ENCODE measurements around the gene CRACR2B.

DNA sequence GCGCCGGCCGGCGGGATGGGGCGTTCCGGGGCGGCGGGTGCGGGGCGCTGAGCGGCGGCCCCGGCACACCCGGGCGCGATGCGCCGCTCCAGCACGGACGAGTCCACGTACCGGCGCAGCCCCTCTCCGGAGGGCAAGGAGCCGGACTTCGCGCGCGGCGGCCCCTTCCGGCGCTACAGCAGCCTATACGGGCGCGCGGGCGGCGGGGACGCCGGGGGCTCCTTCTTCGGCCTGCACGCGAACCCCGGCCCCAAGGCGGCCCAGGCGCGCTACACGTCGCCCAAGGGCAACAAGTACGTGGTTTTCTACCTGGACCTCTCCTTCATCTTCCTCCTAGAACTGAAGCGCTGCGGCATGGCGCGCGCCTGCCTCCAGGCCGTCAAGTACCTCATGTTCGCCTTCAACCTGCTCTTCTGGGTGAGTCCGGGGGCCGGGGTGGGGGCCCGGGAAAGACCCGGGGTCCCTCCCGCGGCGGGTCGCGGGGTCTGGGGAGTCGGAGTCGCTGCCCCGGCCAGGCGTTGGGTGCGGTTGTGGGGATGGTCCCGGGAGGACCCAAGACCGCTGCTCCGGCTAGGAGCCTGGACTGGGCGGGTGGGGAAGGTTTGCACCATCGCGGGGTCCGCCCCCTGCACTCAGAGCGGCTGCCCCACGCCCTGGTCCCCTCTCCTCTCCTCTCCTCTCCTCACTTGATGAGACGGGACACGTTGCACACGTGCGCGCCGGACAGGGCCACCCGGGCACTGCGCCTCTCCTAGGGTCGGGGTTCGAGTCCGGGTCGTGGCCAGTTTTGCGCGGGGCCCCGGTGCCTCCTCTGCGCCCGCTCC lies 22.4 kb downstream of the CRACR2B start:
- TF ChIP-seq, protein P1, sequence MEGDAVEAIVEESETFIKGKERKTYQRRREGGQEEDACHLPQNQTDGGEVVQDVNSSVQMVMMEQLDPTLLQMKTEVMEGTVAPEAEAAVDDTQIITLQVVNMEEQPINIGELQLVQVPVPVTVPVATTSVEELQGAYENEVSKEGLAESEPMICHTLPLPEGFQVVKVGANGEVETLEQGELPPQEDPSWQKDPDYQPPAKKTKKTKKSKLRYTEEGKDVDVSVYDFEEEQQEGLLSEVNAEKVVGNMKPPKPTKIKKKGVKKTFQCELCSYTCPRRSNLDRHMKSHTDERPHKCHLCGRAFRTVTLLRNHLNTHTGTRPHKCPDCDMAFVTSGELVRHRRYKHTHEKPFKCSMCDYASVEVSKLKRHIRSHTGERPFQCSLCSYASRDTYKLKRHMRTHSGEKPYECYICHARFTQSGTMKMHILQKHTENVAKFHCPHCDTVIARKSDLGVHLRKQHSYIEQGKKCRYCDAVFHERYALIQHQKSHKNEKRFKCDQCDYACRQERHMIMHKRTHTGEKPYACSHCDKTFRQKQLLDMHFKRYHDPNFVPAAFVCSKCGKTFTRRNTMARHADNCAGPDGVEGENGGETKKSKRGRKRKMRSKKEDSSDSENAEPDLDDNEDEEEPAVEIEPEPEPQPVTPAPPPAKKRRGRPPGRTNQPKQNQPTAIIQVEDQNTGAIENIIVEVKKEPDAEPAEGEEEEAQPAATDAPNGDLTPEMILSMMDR (IDR thresholded peaks at IDR 0.05; ENCODE audit: insufficient read depth, low read length, poor library complexity, severe bottlenecking) = no peak
- no peak for TF ChIP-seq EZH2phosphoT487 (conservative IDR thresholded peaks at IDR 0.05; ENCODE audit: low read length)
